H9 (cell line): ENCODE data around the gene PEPD. TPM values are rescaled to one million over a fixed set of nuclear protein-coding genes. Genes with fewer than 3 reads are reported as not detected.

ENCODE experiments used
- DNase-seq: peaks from one replicate; pipeline ENCODE4 v3.0.0-alpha.2; 2017
- H2AFZ ChIP-seq: one replicate; pipeline ENCODE4 v1.6.1; 2013; ENCODE audit warnings: mild to moderate bottlenecking, low read length, control low read depth, moderate library complexity
- H2AK5ac ChIP-seq: 2 replicates; pipeline ENCODE4 v1.6.1; 2013; ENCODE audit warnings: low read length, control low read depth, mixed read lengths; ENCODE audit not compliant: insufficient read length
- H2BK120ac ChIP-seq: one replicate; pipeline ENCODE4 v1.6.1; 2013; ENCODE audit warnings: low read depth, mild to moderate bottlenecking, low read length, control low read depth, inconsistent platforms; ENCODE audit not compliant: poor library complexity, severe bottlenecking
- H2BK12ac ChIP-seq: 2 replicates; pipeline ENCODE4 v1.6.1; 2013; ENCODE audit warnings: low read length, control low read depth, mixed read lengths, low read depth; ENCODE audit not compliant: insufficient read length
- H2BK15ac ChIP-seq: 2 replicates; pipeline ENCODE4 v1.6.1; 2013; ENCODE audit warnings: low read depth, low read length, control low read depth
- H2BK20ac ChIP-seq: one replicate; pipeline ENCODE4 v1.6.1; 2013; ENCODE audit warnings: low read depth, mild to moderate bottlenecking, low read length, control low read depth, inconsistent platforms; ENCODE audit not compliant: poor library complexity, severe bottlenecking
- H2BK5ac ChIP-seq: 2 replicates; pipeline ENCODE4 v1.6.1; 2013; ENCODE audit warnings: low read length, control low read depth, mixed read lengths; ENCODE audit not compliant: insufficient read length
- H3K14ac ChIP-seq: 2 replicates; pipeline ENCODE4 v1.6.1; 2013; ENCODE audit warnings: low read length, control low read depth; ENCODE audit not compliant: insufficient read depth
- H3K18ac ChIP-seq: 2 replicates; pipeline ENCODE4 v1.6.1; 2013; ENCODE audit warnings: low read depth, mild to moderate bottlenecking, mixed read lengths, low read length, control low read depth; ENCODE audit not compliant: insufficient read length
- H3K23ac ChIP-seq: 2 replicates; pipeline ENCODE4 v1.6.1; 2013; ENCODE audit warnings: low read length, control low read depth, mixed read lengths, low read depth; ENCODE audit not compliant: insufficient read length
- H3K23me2 ChIP-seq: 2 replicates; pipeline ENCODE4 v1.6.1; 2013; ENCODE audit warnings: low read depth, mild to moderate bottlenecking, mixed read lengths, low read length, control low read depth; ENCODE audit not compliant: insufficient read length, poor library complexity, severe bottlenecking
- H3K27ac ChIP-seq: 2 replicates; pipeline ENCODE4 v1.5.1; 2013; ENCODE audit warnings: low read length, control low read depth, mixed read lengths, low read depth; ENCODE audit not compliant: insufficient read length
- H3K27me3 ChIP-seq: 2 replicates; pipeline ENCODE4 v1.6.1; 2013; ENCODE audit warnings: low read length, control low read depth, inconsistent platforms; ENCODE audit not compliant: insufficient read depth
- H3K4ac ChIP-seq: 2 replicates; pipeline ENCODE4 v1.6.1; 2013; ENCODE audit warnings: low read depth, mild to moderate bottlenecking, control low read depth, inconsistent platforms, low read length, moderate library complexity
- H3K4me1 ChIP-seq: 2 replicates; pipeline ENCODE4 v1.6.1; 2013; ENCODE audit warnings: low read length, control low read depth, inconsistent platforms; ENCODE audit not compliant: insufficient read depth
- H3K4me2 ChIP-seq: 2 replicates; pipeline ENCODE4 v1.6.1; 2013; ENCODE audit warnings: low read length, control low read depth, mixed read lengths; ENCODE audit not compliant: insufficient read length, insufficient read depth
- H3K56ac ChIP-seq: 2 replicates; pipeline ENCODE4 v1.6.1; 2013; ENCODE audit warnings: low read depth, mild to moderate bottlenecking, mixed read lengths, low read length, control low read depth; ENCODE audit not compliant: insufficient read length
- H3K79me1 ChIP-seq: 2 replicates; pipeline ENCODE4 v1.6.1; 2013; ENCODE audit warnings: low read depth, mild to moderate bottlenecking, moderate library complexity, low read length, control low read depth, inconsistent platforms; ENCODE audit not compliant: insufficient read depth, poor library complexity, severe bottlenecking
- H3K79me2 ChIP-seq: 2 replicates; pipeline ENCODE4 v1.6.1; 2013; ENCODE audit warnings: low read length, control low read depth, inconsistent platforms; ENCODE audit not compliant: insufficient read depth
- H3K9ac ChIP-seq: 2 replicates; pipeline ENCODE4 v1.6.1; 2013; ENCODE audit warnings: low read length, control low read depth, mixed read lengths; ENCODE audit not compliant: insufficient read length; ENCODE audit errors: extremely low read depth
- H3K9me3 ChIP-seq: one replicate; pipeline ENCODE4 v1.6.1; 2013; ENCODE audit warnings: low read depth, low read length, inconsistent platforms; ENCODE audit not compliant: control insufficient read depth
- H3T11ph ChIP-seq: one replicate; pipeline ENCODE4 v1.6.1; 2013; ENCODE audit warnings: mild to moderate bottlenecking, low read length, control low read depth, inconsistent platforms
- H4K20me1 ChIP-seq: one replicate; pipeline ENCODE4 v1.6.1; 2013; ENCODE audit not compliant: control insufficient read depth, insufficient read length, insufficient read depth
- H4K5ac ChIP-seq: 2 replicates; pipeline ENCODE4 v1.6.1; 2013; ENCODE audit warnings: low read depth, mild to moderate bottlenecking, mixed read lengths, low read length, control low read depth; ENCODE audit not compliant: insufficient read length
- H4K8ac ChIP-seq: replicated peaks from 2 replicates; pipeline ENCODE4 v1.6.1; 2013; ENCODE audit warnings: low read length, control low read depth, mixed read lengths, low read depth; ENCODE audit not compliant: insufficient read length
- H4K91ac ChIP-seq: 2 replicates; pipeline ENCODE4 v1.6.1; 2013; ENCODE audit warnings: low read depth, mild to moderate bottlenecking, moderate library complexity, mixed read lengths, low read length, control low read depth; ENCODE audit not compliant: insufficient read length
- H3K27ac Mint-ChIP-seq, 3 experiments: 2 replicates in 2 of 3; 3 replicates in 1 of 3; pipeline ENCODE4 v1.8.0; 2020 to 2021; ENCODE audit warnings: mixed read lengths in 3 of 3, mild to moderate bottlenecking in 1 of 3, moderate library complexity in 1 of 3
- H3K27me3 Mint-ChIP-seq: 2 replicates; pipeline ENCODE4 v1.8.0; 2021; ENCODE audit warnings: low read depth, mild to moderate bottlenecking, moderate library complexity, mixed read lengths
- H3K36me3 Mint-ChIP-seq, 3 experiments: 2 replicates in 2 of 3; 3 replicates in 1 of 3; pipeline ENCODE4 v1.8.0; 2020 to 2021; ENCODE audit warnings: low read depth in 3 of 3, mixed read lengths in 3 of 3; ENCODE audit not compliant: insufficient read depth in 1 of 3
- H3K4me1 Mint-ChIP-seq, 2 experiments: 2 replicates each; pipeline ENCODE4 v1.8.0; 2020; ENCODE audit warnings: mixed read lengths in 2 of 2
- H3K4me3 Mint-ChIP-seq, 2 experiments: 2 replicates in 1 of 2; 3 replicates in 1 of 2; pipeline ENCODE4 v1.8.0; 2020 to 2021; ENCODE audit warnings: mild to moderate bottlenecking in 2 of 2, mixed read lengths in 2 of 2, moderate library complexity in 1 of 2
- H3K9me3 Mint-ChIP-seq, 2 experiments: 2 replicates in 1 of 2; 3 replicates in 1 of 2; pipeline ENCODE4 v1.8.0; 2020; ENCODE audit warnings: mild to moderate bottlenecking in 2 of 2, mixed read lengths in 2 of 2, moderate library complexity in 1 of 2
- CTCF ChIP-seq: fragments of 200-600 bp; sonication (generic); conservative IDR thresholded peaks from 3 replicates; pipeline ENCODE4 v1.8.0; 2021; ENCODE audit warnings: antibody characterized with exemption, mild to moderate bottlenecking
- WGBS: extraction: QIAGEN DNeasy Blood & Tissue Kit; methylation state at CpG from one replicate; pipeline ENCODE4 v1.1.7; 2013; ENCODE audit warnings: missing lambda C conversion rate, low lambda C conversion rate, mixed read lengths; ENCODE audit not compliant: insufficient read length; ENCODE audit errors: extremely low coverage; 5-methylcytosine and 5-hydroxymethylcytosine counted together
- total RNA-seq: library from RNA; stranded (reverse); gene quantifications from 2 replicates; pipeline ENCODE4 v1.2.1, GENCODE V29; 2021

PEPD gene
- total RNA-seq, 1 experiment from 2014 or later = 52.8 TPM

DNA sequence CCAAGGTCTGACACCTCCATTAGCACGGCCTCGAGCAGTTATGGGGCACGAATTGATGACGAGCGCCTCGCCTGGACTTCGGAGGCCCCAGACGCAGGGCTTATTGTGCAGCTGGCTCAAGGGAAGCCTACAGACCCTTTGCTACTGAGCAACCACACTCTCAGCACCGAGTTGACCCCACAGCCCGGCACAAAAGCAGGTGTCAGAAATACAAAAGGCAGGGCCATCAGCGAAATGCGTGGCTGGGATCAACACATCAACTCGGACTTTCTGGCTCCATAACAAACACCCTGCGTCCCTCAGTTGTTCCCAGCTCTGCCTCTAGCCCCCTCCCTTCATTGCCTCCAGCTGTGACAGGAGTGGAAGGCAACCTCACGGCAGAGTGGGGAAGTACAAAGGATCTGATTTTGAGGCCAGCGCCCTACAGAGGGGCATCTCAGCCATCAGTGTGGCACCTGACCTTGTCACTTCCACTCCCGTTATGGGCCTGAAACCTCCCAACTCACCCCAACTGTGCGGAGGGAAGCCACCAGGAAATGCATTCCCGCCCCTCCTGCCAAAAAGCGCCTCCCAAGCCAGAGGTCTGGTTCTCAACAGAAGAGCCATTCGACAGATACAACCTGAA is 18.0 kb downstream of the PEPD start:
- H3K14ac ChIP-seq = no peak overlapping the region; the same call in 1 of the 2 replicates
- H3K27ac ChIP-seq = no peak overlapping the region
- H3K79me1 ChIP-seq = no peaks in the 10 kb centered on the region
- no peaks in the 10 kb centered on the region for H3K4me1 ChIP-seq
- no peak overlapping the region for H2AFZ ChIP-seq
- no peak overlapping the region for H3K9ac ChIP-seq
- Mint-ChIP-seq H3K9me3 (no peaks in the 10 kb centered on the region), H3K4me1 (peaks cover 2 to 5% of the 10 kb centered on the region in 2 experiments; a peak in 3 of 4 replicates), H3K27me3 (no peaks in the 10 kb centered on the region), H3K27ac (peak overlapping the region in 2 of 3 experiments; percentile 13 to 55; a peak in 2 of 7 replicates), H3K4me3 (no peak overlapping the region), H3K36me3 (peaks cover 0 to 10% (median 1%) of the 10 kb centered on the region in 3 experiments; a peak in 4 of 7 replicates)
- no peak overlapping the region for H3K56ac ChIP-seq
- H3K79me2 ChIP-seq = no peaks in the 10 kb centered on the region; the same call in 1 of the 2 replicates
- no peak overlapping the region for H3K4ac ChIP-seq
- no peak overlapping the region for H4K91ac ChIP-seq
- H4K20me1 ChIP-seq = no peaks in the 10 kb centered on the region
- H3K27me3 ChIP-seq = no peaks in the 10 kb centered on the region
- DNase-seq = no peak
- no peak overlapping the region for H3K18ac ChIP-seq
- no peak overlapping the region for H4K8ac ChIP-seq
- no CpG with 5 or more reads among the region's 21 CpGs for WGBS
- no peak overlapping the region for H2BK15ac ChIP-seq
- H2AK5ac ChIP-seq = no peak overlapping the region
- H3T11ph ChIP-seq = no peak overlapping the region
- H3K9me3 ChIP-seq = no peaks in the 10 kb centered on the region
- no peak overlapping the region for H2BK120ac ChIP-seq
- no peak overlapping the region for H3K4me2 ChIP-seq
- H3K23ac ChIP-seq = no peak overlapping the region
- no peaks in the 10 kb centered on the region for H3K23me2 ChIP-seq
- H2BK5ac ChIP-seq = no peak overlapping the region
- no peak overlapping the region for H2BK20ac ChIP-seq
- H4K5ac ChIP-seq = no peak overlapping the region
- H2BK12ac ChIP-seq = no peak overlapping the region
- no peak for TF ChIP-seq CTCF
